PC-9 (cell line): ENCODE results near the gene CCDC3. TPM values are rescaled to one million over a fixed set of nuclear protein-coding genes. Genes with fewer than 3 reads are reported as not detected.

Source experiments
- BruUV-seq: library from RNA; stranded (reverse); fragments of 400-500 nt; replicated peaks from 2 replicates; lab custom pipeline; 2021; lab: Mats Ljungman, UMichigan
- CTCF ChIA-PET: fragments of 300-600 bp; sonication (Branson Sonifier 250); formaldehyde crosslinking; loops from one replicate; lab custom pipeline; 2022; ENCODE audit warnings: antibody characterized with exemption; lab: Charles Lee
- POLR2A ChIA-PET: fragments of 300-600 bp; sonication (Branson Sonifier 250); formaldehyde crosslinking; loops from one replicate; lab custom pipeline; 2022; ENCODE audit warnings: antibody characterized with exemption; ENCODE audit not compliant: unreplicated experiment; lab: Charles Lee
- DNase-seq, 2 experiments: peaks; one replicate each; pipeline versions ENCODE4 v3.0.0 to v3.0.0-alpha.2; 2015 to 2022; ENCODE audit warnings: mixed read lengths in 1 of 2
- H2AFZ ChIP-seq: fragments of 200-600 bp; sonication (generic); 2 replicates; pipeline ENCODE4 v1.8.1; 2017; ENCODE audit warnings: antibody characterized with exemption
- H3F3A ChIP-seq: fragments of 200-600 bp; sonication (generic); 2 replicates; pipeline ENCODE4 v1.8.1; 2017; ENCODE audit warnings: antibody characterized with exemption, mild to moderate bottlenecking, low read depth; ENCODE audit not compliant: insufficient read depth
- H3K27ac ChIP-seq: fragments of 200-600 bp; sonication (generic); 2 replicates; pipeline ENCODE4 v1.6.1; 2016; ENCODE audit warnings: mixed run types
- H3K27me3 ChIP-seq: fragments of 200-600 bp; sonication (generic); 2 replicates; pipeline ENCODE4 v1.6.1; 2016; ENCODE audit warnings: low read depth, mixed run types; ENCODE audit not compliant: insufficient read depth
- H3K36me3 ChIP-seq: fragments of 200-600 bp; sonication (generic); 2 replicates; pipeline ENCODE4 v1.6.1; 2016; ENCODE audit warnings: low read depth, mixed run types
- H3K4me1 ChIP-seq: fragments of 200-600 bp; sonication (generic); replicated peaks from 2 replicates; pipeline ENCODE4 v1.6.1; 2016; ENCODE audit warnings: mixed run types; ENCODE audit not compliant: insufficient read depth
- H3K4me2 ChIP-seq: fragments of 200-600 bp; sonication (generic); 2 replicates; pipeline ENCODE4 v1.6.1; 2017; ENCODE audit warnings: mixed run types
- H3K4me3 ChIP-seq: fragments of 200-600 bp; sonication (generic); 2 replicates; pipeline ENCODE4 v1.6.1; 2016; ENCODE audit warnings: mixed run types
- H3K79me2 ChIP-seq: fragments of 200-600 bp; sonication (generic); 2 replicates; pipeline ENCODE4 v1.6.1; 2017; ENCODE audit warnings: low read depth, mixed run types
- H3K9me2 ChIP-seq: fragments of 200-600 bp; sonication (generic); 2 replicates; pipeline ENCODE4 v1.8.1; 2017; ENCODE audit warnings: mild to moderate bottlenecking; ENCODE audit not compliant: insufficient read depth
- H3K9me3 ChIP-seq: fragments of 200-600 bp; sonication (generic); 2 replicates; pipeline ENCODE4 v1.8.1; 2016; ENCODE audit warnings: low read depth; ENCODE audit not compliant: insufficient read depth
- H4K20me1 ChIP-seq: fragments of 200-600 bp; sonication (generic); 2 replicates; pipeline ENCODE4 v1.8.1; 2017; ENCODE audit not compliant: insufficient read depth
- EZH2 ChIP-seq: fragments of 200-600 bp; sonication (generic); IDR thresholded peaks from 2 replicates; pipeline ENCODE4 v1.8.0; 2017; ENCODE audit warnings: antibody characterized with exemption, low read depth
- intact Hi-C: fragments of 100-400 bp; cut with micrococcal nuclease; formaldehyde crosslinking; loops from one replicate; pipeline ENCODE4 v1.10.0; 2022; ENCODE audit not compliant: unreplicated experiment
- total RNA-seq: library from RNA; stranded (reverse); gene quantifications from 2 replicates; pipeline ENCODE4 v1.2.3, GENCODE V29; 2021
- TF ChIP-seq, protein P1 (sequence below): fragments of 200-600 bp; sonication (generic); conservative IDR thresholded peaks from 2 replicates; pipeline ENCODE4 v1.6.1; 2017; ENCODE audit warnings: mixed run types, antibody characterized with exemption, mild to moderate bottlenecking, moderate library complexity

Gene CCDC3
- total RNA-seq, 1 experiment from 2014 or later = not detected

DNA sequence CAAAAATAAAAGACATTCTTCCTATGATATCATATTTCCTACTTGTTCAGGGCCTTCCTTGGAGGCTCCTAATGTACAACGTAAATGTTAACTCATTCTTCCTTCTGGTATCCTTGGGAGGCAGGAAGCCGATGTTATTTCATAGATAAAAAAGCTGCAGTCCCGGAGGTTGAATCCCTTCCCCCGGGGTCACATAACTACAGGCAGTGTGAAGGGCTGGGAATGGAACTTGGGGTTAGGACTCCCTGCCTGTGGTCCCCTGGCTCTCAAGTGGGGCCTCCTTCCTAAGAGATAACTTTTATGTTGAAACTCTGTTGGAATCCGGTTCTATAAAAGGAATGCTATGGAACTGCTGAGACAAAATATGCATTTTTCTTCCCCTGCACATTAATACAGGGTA, 14.9 kb upstream of the CCDC3 start:
- CTCF ChIA-PET = no interaction called here
- H3K4me2 ChIP-seq = no peak overlapping the region

DNA sequence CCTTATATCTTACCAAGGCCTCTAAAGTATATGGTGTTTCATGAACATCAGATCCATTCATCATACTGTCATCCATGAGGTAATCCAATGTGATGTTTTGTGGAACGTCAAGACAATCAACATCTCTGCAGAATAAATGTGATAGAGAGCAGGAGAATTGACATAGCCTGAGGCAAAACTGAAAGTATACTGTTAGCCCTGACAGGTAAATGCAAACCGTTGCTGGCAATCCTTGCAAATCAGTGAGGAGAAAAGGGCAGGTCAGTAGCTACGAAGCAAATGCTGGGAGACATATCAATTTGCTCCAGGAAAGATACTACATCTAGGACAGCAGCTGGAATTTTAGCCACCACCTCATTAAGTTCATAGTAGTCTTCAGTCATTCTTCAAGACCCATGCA, 4.5 kb upstream of the CCDC3 start:
- POLR2A ChIA-PET = no interaction called here
- no peaks in the 10 kb centered on the region for H3K4me1 ChIP-seq
- H3K4me2 ChIP-seq = no peak overlapping the region
- H2AFZ ChIP-seq = no peak overlapping the region
- H3K9me2 ChIP-seq = no peaks in the 10 kb centered on the region
- H3K79me2 ChIP-seq = no peaks in the 10 kb centered on the region
- H3K9me3 ChIP-seq = no peaks in the 10 kb centered on the region
- TF ChIP-seq, protein P1, sequence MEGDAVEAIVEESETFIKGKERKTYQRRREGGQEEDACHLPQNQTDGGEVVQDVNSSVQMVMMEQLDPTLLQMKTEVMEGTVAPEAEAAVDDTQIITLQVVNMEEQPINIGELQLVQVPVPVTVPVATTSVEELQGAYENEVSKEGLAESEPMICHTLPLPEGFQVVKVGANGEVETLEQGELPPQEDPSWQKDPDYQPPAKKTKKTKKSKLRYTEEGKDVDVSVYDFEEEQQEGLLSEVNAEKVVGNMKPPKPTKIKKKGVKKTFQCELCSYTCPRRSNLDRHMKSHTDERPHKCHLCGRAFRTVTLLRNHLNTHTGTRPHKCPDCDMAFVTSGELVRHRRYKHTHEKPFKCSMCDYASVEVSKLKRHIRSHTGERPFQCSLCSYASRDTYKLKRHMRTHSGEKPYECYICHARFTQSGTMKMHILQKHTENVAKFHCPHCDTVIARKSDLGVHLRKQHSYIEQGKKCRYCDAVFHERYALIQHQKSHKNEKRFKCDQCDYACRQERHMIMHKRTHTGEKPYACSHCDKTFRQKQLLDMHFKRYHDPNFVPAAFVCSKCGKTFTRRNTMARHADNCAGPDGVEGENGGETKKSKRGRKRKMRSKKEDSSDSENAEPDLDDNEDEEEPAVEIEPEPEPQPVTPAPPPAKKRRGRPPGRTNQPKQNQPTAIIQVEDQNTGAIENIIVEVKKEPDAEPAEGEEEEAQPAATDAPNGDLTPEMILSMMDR = no peak
- TF ChIP-seq EZH2 = no peak
- DNase-seq = no peak
- CTCF ChIA-PET = no interaction called here
- no peak overlapping the region for H3K4me3 ChIP-seq
- H4K20me1 ChIP-seq = no peaks in the 10 kb centered on the region
- BruUV-seq = no TSS peak
- H3F3A ChIP-seq = no peaks in the 10 kb centered on the region
- H3K36me3 ChIP-seq = no peaks in the 10 kb centered on the region
- intact Hi-C loops = no loop called here
- no peak overlapping the region for H3K27ac ChIP-seq
- peaks cover 18% of the 10 kb centered on the region; the same call in 1 of the 2 replicates for H3K27me3 ChIP-seq

More for the DNA sequence above, 14.9 kb upstream of the CCDC3 start:
- no TSS peak for BruUV-seq
- POLR2A ChIA-PET = no interaction called here
- H3K27ac ChIP-seq = no peak overlapping the region
- no peaks in the 10 kb centered on the region for H3F3A ChIP-seq
- peaks cover 24% of the 10 kb centered on the region for H3K27me3 ChIP-seq
- H4K20me1 ChIP-seq = no peaks in the 10 kb centered on the region
- no peaks in the 10 kb centered on the region for H3K36me3 ChIP-seq
- H3K4me3 ChIP-seq = no peak overlapping the region
- H2AFZ ChIP-seq = no peak overlapping the region
- H3K79me2 ChIP-seq = no peaks in the 10 kb centered on the region
- TF ChIP-seq EZH2 = no peak
- TF ChIP-seq, protein P1 = no peak
- H3K4me1 ChIP-seq = no peaks in the 10 kb centered on the region
- H3K9me3 ChIP-seq = no peaks in the 10 kb centered on the region
- no peak for DNase-seq
- H3K9me2 ChIP-seq = no peaks in the 10 kb centered on the region
- intact Hi-C loops = no loop called here

DNA sequence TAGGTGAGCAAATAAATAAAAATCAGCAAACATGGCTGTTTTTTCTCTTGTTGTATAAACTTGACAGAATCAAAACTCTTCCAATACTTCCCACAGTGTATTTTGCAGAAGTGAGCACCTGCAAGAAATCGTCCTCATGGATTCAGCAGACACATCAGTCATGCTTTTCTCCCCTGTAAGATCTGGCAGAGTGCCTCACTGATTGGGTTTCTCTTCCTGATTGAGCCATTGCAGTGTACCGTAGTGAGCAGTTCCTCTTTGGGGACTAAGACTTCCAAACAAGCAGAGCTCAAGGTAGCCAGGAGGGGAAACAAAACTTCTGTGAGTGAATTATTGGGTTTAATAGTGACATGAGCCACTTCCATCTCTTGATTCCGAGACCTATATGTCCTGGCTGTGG, 2.2 kb upstream of the CCDC3 start:
- Histone ChIP-seq H3K4me2 (no peak overlapping the region), H4K20me1 (no peaks in the 10 kb centered on the region), H3K79me2 (no peaks in the 10 kb centered on the region), H3K27me3 (peaks cover 13% of the 10 kb centered on the region; the same call in 1 of the 2 replicates), H2AFZ (no peak overlapping the region), H3K4me3 (no peak overlapping the region), H3F3A (no peaks in the 10 kb centered on the region), H3K27ac (no peak overlapping the region), H3K9me2 (no peaks in the 10 kb centered on the region), H3K36me3 (no peaks in the 10 kb centered on the region), H3K9me3 (no peaks in the 10 kb centered on the region), H3K4me1 (no peaks in the 10 kb centered on the region)
- no peak for DNase-seq
- no peak for TF ChIP-seq EZH2
- TF ChIP-seq, protein P1 = no peak
- ChIA-PET CTCF (no interaction called here), POLR2A (no interaction called here)
- intact Hi-C loops = no loop called here
- no TSS peak for BruUV-seq
